GM12878 (cell line): ENCODE data around the gene SYT8. TPM values are rescaled to one million over a fixed set of nuclear protein-coding genes. Genes with fewer than 3 reads are reported as not detected.
A peak's percentile ranks its signal among the peaks of the same experiment; 100 is the strongest.

ENCODE experiments used
- ATAC-seq: fragments of 200-7000 bp; cut with Tn5 transposase; 3 replicates; pipeline ENCODE4 v1.9.1; 2020; ENCODE audit warnings: mild to moderate bottlenecking, moderate library complexity
- BruUV-seq: library from RNA; stranded (reverse); fragments of 400-500 nt; replicated peaks from 2 replicates; lab custom pipeline; 2021; lab: Mats Ljungman, UMichigan
- CTCF ChIA-PET: fragments of 300-600 bp; sonication (Branson Sonifier 250); formaldehyde crosslinking; extraction: SDS; loops from one replicate; lab custom pipeline; 2021; ENCODE audit warnings: inconsistent platforms; lab: Yijun Ruan, JAX
- POLR2A ChIA-PET: fragments of 350-600 bp; formaldehyde crosslinking; extraction: SDS; loops from one replicate; lab custom pipeline; 2021; ENCODE audit warnings: inconsistent platforms; lab: Charles Lee
- RAD21 ChIA-PET: fragments of 300-600 bp; sonication (Branson Sonifier 250); formaldehyde crosslinking; loops from one replicate; lab custom pipeline; 2023; ENCODE audit warnings: antibody characterized with exemption; ENCODE audit not compliant: unreplicated experiment; lab: Charles Lee
- SMC1A ChIA-PET: fragments of 300-600 bp; sonication (Branson Sonifier 250); formaldehyde crosslinking; loops from one replicate; lab custom pipeline; 2023; ENCODE audit not compliant: unreplicated experiment, uncharacterized antibody; lab: Charles Lee
- DNase-seq: peaks from one replicate; pipeline ENCODE4 v3.0.0-alpha.2; 2011; ENCODE audit warnings: low read depth, low spot score
- FAIRE-seq: peaks from 3 replicates; lab custom pipeline; 2011; peaks lifted over from hg19 to GRCh38; lab: Jason Lieb, UNC
- H2AFZ ChIP-seq: 2 replicates; pipeline ENCODE4 v1.6.0; 2011; ENCODE audit warnings: low read depth, low read length, control low read depth; ENCODE audit not compliant: control insufficient read depth
- H3K27ac ChIP-seq: 2 replicates; pipeline ENCODE4 v1.5.1; 2011; ENCODE audit warnings: control low read depth; ENCODE audit not compliant: control insufficient read depth, insufficient read depth
- H3K27me3 ChIP-seq, 2 experiments: replicated peaks in 1 of 2; 2 replicates each; pipeline versions ENCODE4 v1.6.0 to v1.6.1; 2011; ENCODE audit warnings: low read length in 1 of 2; ENCODE audit not compliant: control insufficient read depth in 2 of 2, insufficient read depth in 2 of 2
- H3K36me3 ChIP-seq, 2 experiments: 2 replicates each; pipeline ENCODE4 v1.5.1; 2011; ENCODE audit warnings: low read length in 1 of 2; ENCODE audit not compliant: control insufficient read depth in 2 of 2, insufficient read depth in 2 of 2
- H3K4me1 ChIP-seq: 2 replicates; pipeline ENCODE4 v1.6.1; 2011; ENCODE audit warnings: mild to moderate bottlenecking, low read length, moderate library complexity, mixed read lengths; ENCODE audit not compliant: control insufficient read depth, insufficient read depth
- H3K4me2 ChIP-seq: 2 replicates; pipeline ENCODE4 v1.6.0; 2011; ENCODE audit warnings: control low read depth; ENCODE audit not compliant: control insufficient read depth, insufficient read depth
- H3K4me3 ChIP-seq: fragments of 200-600 bp; sonication (generic); 2 replicates; pipeline ENCODE4 v1.5.1; 2016
- H3K79me2 ChIP-seq: 2 replicates; pipeline ENCODE4 v1.6.0; 2011; ENCODE audit warnings: low read length; ENCODE audit not compliant: control insufficient read depth, insufficient read depth
- H3K9ac ChIP-seq: 2 replicates; pipeline ENCODE4 v1.8.0; 2011; ENCODE audit warnings: low read length, control low read depth, mixed read lengths; ENCODE audit not compliant: control insufficient read depth, insufficient read depth
- H3K9me3 ChIP-seq: replicated peaks from 3 replicates; pipeline ENCODE4 v1.5.1; 2011; ENCODE audit warnings: mild to moderate bottlenecking, low read length; ENCODE audit not compliant: control insufficient read depth, insufficient read depth
- H4K20me1 ChIP-seq: 2 replicates; pipeline ENCODE4 v1.6.0; 2011; ENCODE audit not compliant: control insufficient read depth, insufficient read depth
- POLR2A ChIP-seq: IDR thresholded peaks from 2 replicates; pipeline ENCODE4 v1.6.1; 2011; ENCODE audit warnings: low read depth, mild to moderate bottlenecking, low read length
- STAT3 ChIP-seq: IDR thresholded peaks from 2 replicates; pipeline ENCODE4 v1.6.1; 2011; ENCODE audit warnings: low read depth, low read length, improper control_type of control experiment
- WGBS: methylation state at CpG from one replicate; pipeline ENCODE4 v1.1.6; 2016; ENCODE audit warnings: low lambda C conversion rate; ENCODE audit not compliant: insufficient replicate concordance, insufficient coverage; ENCODE audit errors: missing lambda C conversion rate; 5-methylcytosine and 5-hydroxymethylcytosine counted together
- in situ Hi-C: fragments of 300-500 bp; cut with MboI; formaldehyde crosslinking; loops from 9 replicates; pipeline ENCODE4 v1.14.3; 2018; ENCODE audit warnings: mixed read lengths
- intact Hi-C: fragments of 100-400 bp; cut with micrococcal nuclease; formaldehyde crosslinking; loops from one replicate; pipeline ENCODE4 v1.14.2; 2022; ENCODE audit not compliant: unreplicated experiment
- polyA plus RNA-seq, 11 experiments: library from polyadenylated mRNA; depleted of rRNA in 4 of 11; unstranded in 6 of 11; stranded (reverse) in 5 of 11; fragments of >200 nt; fragmentation: Nextera tagmentation in 4 of 11; fragmentation: Illumina TruSeq in 1 of 11; extraction: Ambion mirVana in 4 of 11; extraction: Trizol in 1 of 11; gene quantifications; 1 replicate in 1 of 11; 2 replicates in 10 of 11; pipeline versions ENCODE4 v1.2.1 to v1.2.3, GENCODE V29; 2011 to 2016; ENCODE audit warnings: inconsistent platforms in 2 of 11, missing spikeins in 2 of 11, low read depth in 1 of 11
- total RNA-seq, 4 experiments: library from RNA; depleted of rRNA in 3 of 4; stranded (reverse); fragments of >200 nt in 3 of 4; fragmentation: Illumina TruSeq in 1 of 4; extraction: Trizol in 1 of 4; gene quantifications; 2 replicates each; pipeline versions ENCODE4 v1.2.1 to v1.2.3, GENCODE V29; 2013 to 2021
- TF ChIP-seq, protein P1 (sequence below): fragments of 450-650 bp; IDR thresholded peaks from 2 replicates; pipeline ENCODE4 v1.6.1; 2016; ENCODE audit warnings: mild to moderate bottlenecking, moderate library complexity, borderline replicate concordance
- TF ChIP-seq, protein P2 (sequence below), 3 experiments: IDR thresholded peaks in 2 of 3; conservative IDR thresholded peaks in 1 of 3; 2 replicates each; pipeline ENCODE4 v1.5.1; 2011; ENCODE audit warnings: low read depth in 3 of 3, low read length in 3 of 3, mild to moderate bottlenecking in 3 of 3, control low read depth in 2 of 3, moderate library complexity in 2 of 3, inconsistent platforms in 1 of 3, mixed read lengths in 1 of 3; ENCODE audit not compliant: control insufficient read depth in 2 of 3, insufficient read depth in 1 of 3; ENCODE audit errors: extremely low read depth in 1 of 3

SYT8 gene
- total and polyA plus RNA-seq, 10 of the 15 experiments (the other 5 are each of a cell fraction or from before 2014, with no cell fraction given): 0.44 TPM; not detected in 9

DNA sequence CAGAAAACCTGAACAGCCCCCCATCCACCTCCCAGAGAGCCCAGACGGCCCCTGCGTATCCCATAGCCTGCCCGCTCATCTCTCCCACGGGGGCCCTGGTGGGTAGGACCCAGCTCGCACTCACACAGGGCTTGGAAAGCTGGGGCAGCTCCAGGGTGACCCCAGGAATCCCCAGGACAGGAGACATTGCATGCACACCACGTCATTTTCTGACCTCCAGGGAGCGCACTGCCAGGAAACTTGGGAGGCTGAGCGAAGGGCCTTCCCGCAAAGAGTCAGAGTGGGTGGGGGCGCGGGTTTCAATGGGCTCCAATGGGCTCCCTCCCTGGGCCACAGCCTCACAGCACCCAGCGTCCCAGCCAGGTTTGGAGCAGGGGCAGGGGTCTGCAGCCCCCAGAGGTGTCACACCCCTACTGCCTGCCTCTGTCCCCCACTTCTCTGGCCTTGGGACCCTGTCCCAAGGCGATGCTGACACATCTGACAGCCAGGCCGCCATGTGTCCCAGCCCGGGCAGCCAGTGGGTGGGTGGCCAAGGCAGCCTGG, 8.2 kb upstream of the SYT8 start:
- no peaks in the 10 kb centered on the region for H3K9me3 ChIP-seq
- no peak overlapping the region for H2AFZ ChIP-seq
- no peak overlapping the region for H3K27ac ChIP-seq
- in situ Hi-C loops: no loop called here
- H3K4me3 ChIP-seq: no peak overlapping the region
- H3K9ac ChIP-seq: no peak overlapping the region
- BruUV-seq: no TSS peak
- no peaks in the 10 kb centered on the region for H3K79me2 ChIP-seq
- intact Hi-C loops: no loop called here
- TF ChIP-seq STAT3 (no peak), POLR2A (no peak)
- TF ChIP-seq, protein P1, sequence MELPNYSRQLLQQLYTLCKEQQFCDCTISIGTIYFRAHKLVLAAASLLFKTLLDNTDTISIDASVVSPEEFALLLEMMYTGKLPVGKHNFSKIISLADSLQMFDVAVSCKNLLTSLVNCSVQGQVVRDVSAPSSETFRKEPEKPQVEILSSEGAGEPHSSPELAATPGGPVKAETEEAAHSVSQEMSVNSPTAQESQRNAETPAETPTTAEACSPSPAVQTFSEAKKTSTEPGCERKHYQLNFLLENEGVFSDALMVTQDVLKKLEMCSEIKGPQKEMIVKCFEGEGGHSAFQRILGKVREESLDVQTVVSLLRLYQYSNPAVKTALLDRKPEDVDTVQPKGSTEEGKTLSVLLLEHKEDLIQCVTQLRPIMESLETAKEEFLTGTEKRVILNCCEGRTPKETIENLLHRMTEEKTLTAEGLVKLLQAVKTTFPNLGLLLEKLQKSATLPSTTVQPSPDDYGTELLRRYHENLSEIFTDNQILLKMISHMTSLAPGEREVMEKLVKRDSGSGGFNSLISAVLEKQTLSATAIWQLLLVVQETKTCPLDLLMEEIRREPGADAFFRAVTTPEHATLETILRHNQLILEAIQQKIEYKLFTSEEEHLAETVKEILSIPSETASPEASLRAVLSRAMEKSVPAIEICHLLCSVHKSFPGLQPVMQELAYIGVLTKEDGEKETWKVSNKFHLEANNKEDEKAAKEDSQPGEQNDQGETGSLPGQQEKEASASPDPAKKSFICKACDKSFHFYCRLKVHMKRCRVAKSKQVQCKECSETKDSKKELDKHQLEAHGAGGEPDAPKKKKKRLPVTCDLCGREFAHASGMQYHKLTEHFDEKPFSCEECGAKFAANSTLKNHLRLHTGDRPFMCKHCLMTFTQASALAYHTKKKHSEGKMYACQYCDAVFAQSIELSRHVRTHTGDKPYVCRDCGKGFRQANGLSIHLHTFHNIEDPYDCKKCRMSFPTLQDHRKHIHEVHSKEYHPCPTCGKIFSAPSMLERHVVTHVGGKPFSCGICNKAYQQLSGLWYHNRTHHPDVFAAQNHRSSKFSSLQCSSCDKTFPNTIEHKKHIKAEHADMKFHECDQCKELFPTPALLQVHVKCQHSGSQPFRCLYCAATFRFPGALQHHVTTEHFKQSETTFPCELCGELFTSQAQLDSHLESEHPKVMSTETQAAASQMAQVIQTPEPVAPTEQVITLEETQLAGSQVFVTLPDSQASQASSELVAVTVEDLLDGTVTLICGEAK: no peak
- TF ChIP-seq, protein P2, sequence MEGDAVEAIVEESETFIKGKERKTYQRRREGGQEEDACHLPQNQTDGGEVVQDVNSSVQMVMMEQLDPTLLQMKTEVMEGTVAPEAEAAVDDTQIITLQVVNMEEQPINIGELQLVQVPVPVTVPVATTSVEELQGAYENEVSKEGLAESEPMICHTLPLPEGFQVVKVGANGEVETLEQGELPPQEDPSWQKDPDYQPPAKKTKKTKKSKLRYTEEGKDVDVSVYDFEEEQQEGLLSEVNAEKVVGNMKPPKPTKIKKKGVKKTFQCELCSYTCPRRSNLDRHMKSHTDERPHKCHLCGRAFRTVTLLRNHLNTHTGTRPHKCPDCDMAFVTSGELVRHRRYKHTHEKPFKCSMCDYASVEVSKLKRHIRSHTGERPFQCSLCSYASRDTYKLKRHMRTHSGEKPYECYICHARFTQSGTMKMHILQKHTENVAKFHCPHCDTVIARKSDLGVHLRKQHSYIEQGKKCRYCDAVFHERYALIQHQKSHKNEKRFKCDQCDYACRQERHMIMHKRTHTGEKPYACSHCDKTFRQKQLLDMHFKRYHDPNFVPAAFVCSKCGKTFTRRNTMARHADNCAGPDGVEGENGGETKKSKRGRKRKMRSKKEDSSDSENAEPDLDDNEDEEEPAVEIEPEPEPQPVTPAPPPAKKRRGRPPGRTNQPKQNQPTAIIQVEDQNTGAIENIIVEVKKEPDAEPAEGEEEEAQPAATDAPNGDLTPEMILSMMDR (IDR thresholded peaks at IDR 0.05 in 2 of 3, conservative IDR thresholded peaks at IDR 0.05 in 1 of 3; ENCODE audit: control insufficient read depth in 2 of 3, extremely low read depth in 1 of 3, insufficient read depth in 1 of 3, low read depth in 3 of 3, low read length in 3 of 3): peak in 1 of 3 experiments; percentile 4; a peak in 1 of 6 replicates
- TF ChIP-seq, all 136 proteins: peak for 1
- H4K20me1 ChIP-seq: no peaks in the 10 kb centered on the region
- ChIA-PET POLR2A (no interaction called here), RAD21 (no interaction called here), SMC1A (no interaction called here), CTCF (interaction anchor here (0.7 kb wide), 1 partner anchor 174 kb away, joined by 3 read pairs; no protein-coding TSS in a partner anchor)
- H3K36me3 ChIP-seq: no peaks in the 10 kb centered on the region
- ATAC-seq (no peak), DNase-seq (no peak), FAIRE-seq (no peak)
- peaks cover 0 to 2% of the 10 kb centered on the region in 2 experiments; a peak in 2 of 4 replicates for H3K27me3 ChIP-seq
- no peaks in the 10 kb centered on the region for H3K4me1 ChIP-seq
- WGBS: 3% methylated on average over 15 of the region's 15 CpGs
- H3K4me2 ChIP-seq: no peak overlapping the region
